SK-N-SH (cell line): ENCODE measurements around the gene TERT. TPM values are rescaled to one million over a fixed set of nuclear protein-coding genes. Genes with fewer than 3 reads are reported as not detected.

Source experiments
- CTCF ChIA-PET: fragments of 300-600, 350-600 bp; formaldehyde crosslinking; extraction: SDS; loops from one replicate; lab custom pipeline; 2021; lab: Yijun Ruan, JAX
- POLR2A ChIA-PET: fragments of 350-600 bp; sonication (Branson Sonifier 250); formaldehyde crosslinking; extraction: SDS; loops from one replicate; lab custom pipeline; 2020; ENCODE audit warnings: antibody characterized with exemption, inconsistent platforms; lab: Yijun Ruan, JAX
- DNase-seq: peaks from one replicate; pipeline ENCODE4 v3.0.0; 2012
- H2AFZ ChIP-seq: fragments of 200-600 bp; sonication (generic); 2 replicates; pipeline ENCODE4 v1.8.1; 2016; ENCODE audit warnings: antibody characterized with exemption, mild to moderate bottlenecking, low read depth
- H3F3A ChIP-seq: fragments of 200-600 bp; sonication (generic); replicated peaks from 2 replicates; pipeline ENCODE3; 2016; ENCODE audit warnings: antibody characterized with exemption, mild to moderate bottlenecking; ENCODE audit not compliant: insufficient read depth
- H3K27ac ChIP-seq, 2 experiments: fragments of 200-500 bp in 1 of 2; fragments of 200-600 bp in 1 of 2; sonication (Bioruptor generic) in 1 of 2; sonication (generic), shearing (Covaris generic) in 1 of 2; 2 replicates each; pipeline versions ENCODE4 v1.5.1 to v1.6.1; 2014 to 2016; ENCODE audit warnings: low read depth in 2 of 2, inconsistent platforms in 1 of 2, low read length in 1 of 2, mild to moderate bottlenecking in 1 of 2, mixed read lengths in 1 of 2
- H3K27me3 ChIP-seq: fragments of 200-600 bp; sonication (generic), shearing (Covaris generic); 2 replicates; pipeline ENCODE4 v1.6.1; 2016; ENCODE audit warnings: mixed run types; ENCODE audit not compliant: insufficient read depth
- H3K36me3 ChIP-seq, 2 experiments: fragments of 200-500 bp in 1 of 2; fragments of 200-600 bp in 1 of 2; sonication (Bioruptor generic) in 1 of 2; sonication (generic) in 1 of 2; replicated peaks in 1 of 2; 2 replicates each; pipeline versions ENCODE3 to v1.5.1; 2014 to 2016; ENCODE audit warnings: low read length in 1 of 2, mild to moderate bottlenecking in 1 of 2; ENCODE audit not compliant: insufficient read depth in 2 of 2, control insufficient read depth in 1 of 2
- H3K4me1 ChIP-seq, 2 experiments: fragments of 200-500 bp in 1 of 2; fragments of 200-600 bp in 1 of 2; sonication (Bioruptor generic) in 1 of 2; sonication (generic), shearing (Covaris generic) in 1 of 2; 2 replicates each; pipeline versions ENCODE4 v1.5.1 to v1.6.1; 2014 to 2016; ENCODE audit warnings: low read depth in 1 of 2, low read length in 1 of 2, mixed run types in 1 of 2; ENCODE audit not compliant: insufficient read depth in 2 of 2, control insufficient read depth in 1 of 2
- H3K4me2 ChIP-seq: fragments of 200-600 bp; sonication (generic), shearing (Covaris generic); 2 replicates; pipeline ENCODE4 v1.6.1; 2017; ENCODE audit warnings: mixed run types
- H3K4me3 ChIP-seq, 2 experiments: fragments of 200-500 bp in 1 of 2; fragments of 200-600 bp in 1 of 2; sonication (Bioruptor generic) in 1 of 2; sonication (generic), shearing (Covaris generic) in 1 of 2; 2 replicates each; pipeline versions ENCODE4 v1.5.1 to v1.8.1; 2014 to 2016; ENCODE audit warnings: low read depth in 2 of 2, inconsistent platforms in 1 of 2, low read length in 1 of 2, mild to moderate bottlenecking in 1 of 2, mixed read lengths in 1 of 2, moderate library complexity in 1 of 2
- H3K79me2 ChIP-seq: fragments of 200-600 bp; sonication (generic); 2 replicates; pipeline ENCODE4 v1.8.1; 2017; ENCODE audit warnings: mild to moderate bottlenecking; ENCODE audit not compliant: insufficient read depth
- H3K9ac ChIP-seq: fragments of 200-600 bp; sonication (generic); 2 replicates; pipeline ENCODE4 v1.6.1; 2017; ENCODE audit warnings: mixed run types
- H3K9me2 ChIP-seq: fragments of 200-600 bp; sonication (generic); 2 replicates; pipeline ENCODE4 v1.6.1; 2017; ENCODE audit warnings: mixed run types
- H3K9me3 ChIP-seq: fragments of 200-600 bp; sonication (generic); 2 replicates; pipeline ENCODE4 v1.6.1; 2017; ENCODE audit warnings: mixed run types, mild to moderate bottlenecking, moderate library complexity
- H4K20me1 ChIP-seq: fragments of 200-600 bp; sonication (generic); 2 replicates; pipeline ENCODE4 v1.6.1; 2017; ENCODE audit warnings: mild to moderate bottlenecking, mixed run types; ENCODE audit not compliant: insufficient read depth
- ELF1 ChIP-seq: IDR thresholded peaks from 2 replicates; pipeline ENCODE4 v1.4.0; 2012
- EP300 ChIP-seq, 2 experiments: IDR thresholded peaks; 2 replicates each; pipeline versions ENCODE4 v1.4.0 to v1.6.1; 2012; ENCODE audit warnings: borderline replicate concordance in 1 of 2, low read depth in 1 of 2, low read length in 1 of 2
- FOSL2 ChIP-seq: IDR thresholded peaks from 2 replicates; pipeline ENCODE4 v1.4.0; 2012; ENCODE audit warnings: low read depth, mild to moderate bottlenecking, moderate library complexity, borderline replicate concordance
- GATA2 ChIP-seq: sonication (generic); formaldehyde crosslinking; IDR thresholded peaks from 2 replicates; pipeline ENCODE4 v1.5.0; 2020; ENCODE audit warnings: mild to moderate bottlenecking, missing genetic modification reagents
- MEF2A ChIP-seq: IDR thresholded peaks from 2 replicates; pipeline ENCODE4 v1.4.0; 2012; ENCODE audit warnings: low read depth, borderline replicate concordance
- MXI1 ChIP-seq: IDR thresholded peaks from 2 replicates; pipeline ENCODE4 v1.6.1; 2012; ENCODE audit warnings: mild to moderate bottlenecking, low read depth, low read length, improper control_type of control experiment
- RAD21 ChIP-seq: IDR thresholded peaks from 2 replicates; pipeline ENCODE4 v1.6.1; 2012; ENCODE audit warnings: mild to moderate bottlenecking, low read length
- RXRA ChIP-seq: IDR thresholded peaks from 2 replicates; pipeline ENCODE4 v1.4.0; 2012; ENCODE audit warnings: low read depth, mild to moderate bottlenecking, borderline replicate concordance
- WGBS: methylation state at CpG from one replicate; pipeline ENCODE4 v1.1.6; 2017; ENCODE audit warnings: low lambda C conversion rate; 5-methylcytosine and 5-hydroxymethylcytosine counted together
- polyA plus RNA-seq, 3 experiments: library from polyadenylated mRNA; depleted of rRNA; stranded (reverse); fragments of >200 nt; gene quantifications; 2 replicates each; pipeline ENCODE4 v1.2.3, GENCODE V29; 2012
- TF ChIP-seq, protein P1 (sequence below): fragments of 150-350 bp; IDR thresholded peaks from 2 replicates; pipeline ENCODE4 v1.6.1; 2017; ENCODE audit warnings: antibody characterized with exemption, low read length, low read depth, borderline replicate concordance
- TF ChIP-seq, protein P2 (sequence below): IDR thresholded peaks from 2 replicates; pipeline ENCODE4 v1.4.0; 2012; ENCODE audit warnings: low read depth, borderline replicate concordance
- TF ChIP-seq, protein P3 (sequence below): IDR thresholded peaks from 2 replicates; pipeline ENCODE4; 2012
- TF ChIP-seq, protein P4 (sequence below): fragments of 200-600 bp; sonication (generic); IDR thresholded peaks from 2 replicates; pipeline ENCODE4 v1.6.1; 2017; ENCODE audit warnings: antibody characterized with exemption, mild to moderate bottlenecking, moderate library complexity
- TF ChIP-seq, protein P5 (sequence below): IDR thresholded peaks from 2 replicates; pipeline ENCODE4 v1.4.0; 2012; ENCODE audit warnings: low read depth, borderline replicate concordance
- TF ChIP-seq, protein P6 (sequence below): IDR thresholded peaks from 2 replicates; pipeline ENCODE4 v1.6.1; 2012; ENCODE audit warnings: mild to moderate bottlenecking, low read depth, low read length, moderate library complexity

TERT gene
- polyA plus RNA-seq, 1 of the 3 experiments (the other 2 are of a cell fraction) = 2.4 TPM

DNA sequence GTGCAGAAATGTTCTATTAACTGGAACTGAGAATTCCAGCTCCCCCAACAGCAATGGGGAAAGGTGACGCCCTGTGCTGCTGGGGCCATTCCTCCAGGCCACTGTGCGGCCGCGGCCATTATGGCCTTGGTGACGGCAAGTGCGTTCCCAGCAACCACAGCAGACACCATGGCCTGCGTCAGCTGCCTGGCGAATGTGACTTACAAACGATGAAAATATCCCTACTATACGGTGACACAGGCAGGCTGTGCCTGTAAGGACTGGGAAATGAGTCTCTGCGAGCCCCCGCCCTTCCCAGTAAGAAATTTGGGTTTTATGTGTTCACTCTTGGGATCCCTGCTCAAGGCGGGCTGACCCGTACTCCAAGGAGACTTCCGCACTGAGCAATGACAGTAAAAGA lies 29.4 kb upstream of the TERT start:
- no peaks in the 10 kb centered on the region for H3K27me3 ChIP-seq

More for the DNA sequence above, 29.4 kb upstream of the TERT start:
- no peaks in the 10 kb centered on the region for H3K4me1 ChIP-seq
- no peaks in the 10 kb centered on the region; the same call in 1 of the 2 replicates for H3K79me2 ChIP-seq
- H3F3A ChIP-seq = peaks cover 24% of the 10 kb centered on the region
- TF ChIP-seq RAD21 (no peak), ELF1 (no peak), MXI1 (no peak), MEF2A (no peak), FOSL2 (no peak), GATA2 (CRISPR knock-in tag) (no peak), EP300 (IDR thresholded peaks at IDR 0.05; ENCODE audit: borderline replicate concordance in 1 of 2, low read depth in 1 of 2, low read length in 1 of 2) (no peak), RXRA (no peak)
- TF ChIP-seq, protein P1, sequence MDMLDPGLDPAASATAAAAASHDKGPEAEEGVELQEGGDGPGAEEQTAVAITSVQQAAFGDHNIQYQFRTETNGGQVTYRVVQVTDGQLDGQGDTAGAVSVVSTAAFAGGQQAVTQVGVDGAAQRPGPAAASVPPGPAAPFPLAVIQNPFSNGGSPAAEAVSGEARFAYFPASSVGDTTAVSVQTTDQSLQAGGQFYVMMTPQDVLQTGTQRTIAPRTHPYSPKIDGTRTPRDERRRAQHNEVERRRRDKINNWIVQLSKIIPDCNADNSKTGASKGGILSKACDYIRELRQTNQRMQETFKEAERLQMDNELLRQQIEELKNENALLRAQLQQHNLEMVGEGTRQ = no peak
- TF ChIP-seq, protein P2, sequence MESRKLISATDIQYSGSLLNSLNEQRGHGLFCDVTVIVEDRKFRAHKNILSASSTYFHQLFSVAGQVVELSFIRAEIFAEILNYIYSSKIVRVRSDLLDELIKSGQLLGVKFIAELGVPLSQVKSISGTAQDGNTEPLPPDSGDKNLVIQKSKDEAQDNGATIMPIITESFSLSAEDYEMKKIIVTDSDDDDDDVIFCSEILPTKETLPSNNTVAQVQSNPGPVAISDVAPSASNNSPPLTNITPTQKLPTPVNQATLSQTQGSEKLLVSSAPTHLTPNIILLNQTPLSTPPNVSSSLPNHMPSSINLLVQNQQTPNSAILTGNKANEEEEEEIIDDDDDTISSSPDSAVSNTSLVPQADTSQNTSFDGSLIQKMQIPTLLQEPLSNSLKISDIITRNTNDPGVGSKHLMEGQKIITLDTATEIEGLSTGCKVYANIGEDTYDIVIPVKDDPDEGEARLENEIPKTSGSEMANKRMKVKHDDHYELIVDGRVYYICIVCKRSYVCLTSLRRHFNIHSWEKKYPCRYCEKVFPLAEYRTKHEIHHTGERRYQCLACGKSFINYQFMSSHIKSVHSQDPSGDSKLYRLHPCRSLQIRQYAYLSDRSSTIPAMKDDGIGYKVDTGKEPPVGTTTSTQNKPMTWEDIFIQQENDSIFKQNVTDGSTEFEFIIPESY = no peak
- TF ChIP-seq, protein P3, sequence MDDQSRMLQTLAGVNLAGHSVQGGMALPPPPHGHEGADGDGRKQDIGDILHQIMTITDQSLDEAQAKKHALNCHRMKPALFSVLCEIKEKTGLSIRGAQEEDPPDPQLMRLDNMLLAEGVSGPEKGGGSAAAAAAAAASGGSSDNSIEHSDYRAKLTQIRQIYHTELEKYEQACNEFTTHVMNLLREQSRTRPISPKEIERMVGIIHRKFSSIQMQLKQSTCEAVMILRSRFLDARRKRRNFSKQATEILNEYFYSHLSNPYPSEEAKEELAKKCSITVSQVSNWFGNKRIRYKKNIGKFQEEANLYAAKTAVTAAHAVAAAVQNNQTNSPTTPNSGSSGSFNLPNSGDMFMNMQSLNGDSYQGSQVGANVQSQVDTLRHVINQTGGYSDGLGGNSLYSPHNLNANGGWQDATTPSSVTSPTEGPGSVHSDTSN = no peak
- TF ChIP-seq, protein P4, sequence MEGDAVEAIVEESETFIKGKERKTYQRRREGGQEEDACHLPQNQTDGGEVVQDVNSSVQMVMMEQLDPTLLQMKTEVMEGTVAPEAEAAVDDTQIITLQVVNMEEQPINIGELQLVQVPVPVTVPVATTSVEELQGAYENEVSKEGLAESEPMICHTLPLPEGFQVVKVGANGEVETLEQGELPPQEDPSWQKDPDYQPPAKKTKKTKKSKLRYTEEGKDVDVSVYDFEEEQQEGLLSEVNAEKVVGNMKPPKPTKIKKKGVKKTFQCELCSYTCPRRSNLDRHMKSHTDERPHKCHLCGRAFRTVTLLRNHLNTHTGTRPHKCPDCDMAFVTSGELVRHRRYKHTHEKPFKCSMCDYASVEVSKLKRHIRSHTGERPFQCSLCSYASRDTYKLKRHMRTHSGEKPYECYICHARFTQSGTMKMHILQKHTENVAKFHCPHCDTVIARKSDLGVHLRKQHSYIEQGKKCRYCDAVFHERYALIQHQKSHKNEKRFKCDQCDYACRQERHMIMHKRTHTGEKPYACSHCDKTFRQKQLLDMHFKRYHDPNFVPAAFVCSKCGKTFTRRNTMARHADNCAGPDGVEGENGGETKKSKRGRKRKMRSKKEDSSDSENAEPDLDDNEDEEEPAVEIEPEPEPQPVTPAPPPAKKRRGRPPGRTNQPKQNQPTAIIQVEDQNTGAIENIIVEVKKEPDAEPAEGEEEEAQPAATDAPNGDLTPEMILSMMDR = no peak
- TF ChIP-seq, protein P5, sequence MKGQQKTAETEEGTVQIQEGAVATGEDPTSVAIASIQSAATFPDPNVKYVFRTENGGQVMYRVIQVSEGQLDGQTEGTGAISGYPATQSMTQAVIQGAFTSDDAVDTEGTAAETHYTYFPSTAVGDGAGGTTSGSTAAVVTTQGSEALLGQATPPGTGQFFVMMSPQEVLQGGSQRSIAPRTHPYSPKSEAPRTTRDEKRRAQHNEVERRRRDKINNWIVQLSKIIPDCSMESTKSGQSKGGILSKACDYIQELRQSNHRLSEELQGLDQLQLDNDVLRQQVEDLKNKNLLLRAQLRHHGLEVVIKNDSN = no peak
- TF ChIP-seq, protein P6, sequence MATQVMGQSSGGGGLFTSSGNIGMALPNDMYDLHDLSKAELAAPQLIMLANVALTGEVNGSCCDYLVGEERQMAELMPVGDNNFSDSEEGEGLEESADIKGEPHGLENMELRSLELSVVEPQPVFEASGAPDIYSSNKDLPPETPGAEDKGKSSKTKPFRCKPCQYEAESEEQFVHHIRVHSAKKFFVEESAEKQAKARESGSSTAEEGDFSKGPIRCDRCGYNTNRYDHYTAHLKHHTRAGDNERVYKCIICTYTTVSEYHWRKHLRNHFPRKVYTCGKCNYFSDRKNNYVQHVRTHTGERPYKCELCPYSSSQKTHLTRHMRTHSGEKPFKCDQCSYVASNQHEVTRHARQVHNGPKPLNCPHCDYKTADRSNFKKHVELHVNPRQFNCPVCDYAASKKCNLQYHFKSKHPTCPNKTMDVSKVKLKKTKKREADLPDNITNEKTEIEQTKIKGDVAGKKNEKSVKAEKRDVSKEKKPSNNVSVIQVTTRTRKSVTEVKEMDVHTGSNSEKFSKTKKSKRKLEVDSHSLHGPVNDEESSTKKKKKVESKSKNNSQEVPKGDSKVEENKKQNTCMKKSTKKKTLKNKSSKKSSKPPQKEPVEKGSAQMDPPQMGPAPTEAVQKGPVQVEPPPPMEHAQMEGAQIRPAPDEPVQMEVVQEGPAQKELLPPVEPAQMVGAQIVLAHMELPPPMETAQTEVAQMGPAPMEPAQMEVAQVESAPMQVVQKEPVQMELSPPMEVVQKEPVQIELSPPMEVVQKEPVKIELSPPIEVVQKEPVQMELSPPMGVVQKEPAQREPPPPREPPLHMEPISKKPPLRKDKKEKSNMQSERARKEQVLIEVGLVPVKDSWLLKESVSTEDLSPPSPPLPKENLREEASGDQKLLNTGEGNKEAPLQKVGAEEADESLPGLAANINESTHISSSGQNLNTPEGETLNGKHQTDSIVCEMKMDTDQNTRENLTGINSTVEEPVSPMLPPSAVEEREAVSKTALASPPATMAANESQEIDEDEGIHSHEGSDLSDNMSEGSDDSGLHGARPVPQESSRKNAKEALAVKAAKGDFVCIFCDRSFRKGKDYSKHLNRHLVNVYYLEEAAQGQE = no peak
- ChIA-PET CTCF (no interaction called here), POLR2A (no interaction called here)
- WGBS = 97% methylated on average over 7 of the region's 15 CpGs
- H4K20me1 ChIP-seq = no peaks in the 10 kb centered on the region
- no peak overlapping the region for H3K4me3 ChIP-seq
- DNase-seq = no peak
- H3K27ac ChIP-seq = no peak overlapping the region
- peaks cover 9 to 66% of the 10 kb centered on the region in 2 experiments for H3K36me3 ChIP-seq
- H3K4me2 ChIP-seq = no peak overlapping the region
- no peak overlapping the region for H3K9ac ChIP-seq
- H2AFZ ChIP-seq = no peak overlapping the region
- no peaks in the 10 kb centered on the region for H3K9me2 ChIP-seq
- H3K9me3 ChIP-seq = no peaks in the 10 kb centered on the region
